ENCODE measurements around the gene TRIM15. TPM values are rescaled to one million over a fixed set of nuclear protein-coding genes. Genes with fewer than 3 reads are reported as not detected.

Gene TRIM15
- total and polyA plus RNA-seq, 10 donors, result 0.13 to 0.29 TPM; not detected in 8

DNA sequence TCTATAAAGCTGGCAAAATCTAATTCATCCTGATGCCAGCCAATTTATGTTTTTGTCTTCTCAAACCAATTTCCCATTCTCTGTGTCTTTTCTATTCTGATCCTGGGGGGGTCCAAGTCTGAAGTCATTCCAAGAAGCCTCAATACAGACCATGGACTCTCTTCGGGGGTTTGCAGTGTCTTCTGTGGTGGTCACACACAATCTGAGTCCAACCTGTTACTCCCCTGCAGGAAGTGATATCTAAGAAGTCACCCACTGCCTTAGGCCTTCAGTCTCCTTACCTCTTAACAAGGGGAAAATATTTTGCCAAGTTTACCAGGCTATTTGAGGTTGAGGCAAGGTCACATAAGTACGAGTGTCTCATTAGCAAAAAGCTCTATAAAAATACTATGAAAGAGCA lies 48.0 kb downstream of the TRIM15 start:
- no peak for DNase-seq
- Histone ChIP-seq H3K27me3 (replicated peaks in 1 of 7) (no peaks in the 10 kb centered on the region), H3K9me3 (no peaks in the 10 kb centered on the region), H3K4me3 (peak overlapping the region in 4 of 8 donors; percentile 75 to 86 (median 83)), H3K36me3 (peaks cover 0 to 9% (median 0%) of the 10 kb centered on the region in 6 donors), H3K27ac (no peak overlapping the region), H3K4me1 (peaks cover 31 to 81% (median 68%) of the 10 kb centered on the region in 6 donors)
- intact Hi-C loops (cut with DNase I; ENCODE audit: low total_unique reads), result no loop called here
- 52 to 78% (median 67%) methylated on average over 2 of the region's 2 CpGs for WGBS, 5 donors
- TF ChIP-seq, protein P1, sequence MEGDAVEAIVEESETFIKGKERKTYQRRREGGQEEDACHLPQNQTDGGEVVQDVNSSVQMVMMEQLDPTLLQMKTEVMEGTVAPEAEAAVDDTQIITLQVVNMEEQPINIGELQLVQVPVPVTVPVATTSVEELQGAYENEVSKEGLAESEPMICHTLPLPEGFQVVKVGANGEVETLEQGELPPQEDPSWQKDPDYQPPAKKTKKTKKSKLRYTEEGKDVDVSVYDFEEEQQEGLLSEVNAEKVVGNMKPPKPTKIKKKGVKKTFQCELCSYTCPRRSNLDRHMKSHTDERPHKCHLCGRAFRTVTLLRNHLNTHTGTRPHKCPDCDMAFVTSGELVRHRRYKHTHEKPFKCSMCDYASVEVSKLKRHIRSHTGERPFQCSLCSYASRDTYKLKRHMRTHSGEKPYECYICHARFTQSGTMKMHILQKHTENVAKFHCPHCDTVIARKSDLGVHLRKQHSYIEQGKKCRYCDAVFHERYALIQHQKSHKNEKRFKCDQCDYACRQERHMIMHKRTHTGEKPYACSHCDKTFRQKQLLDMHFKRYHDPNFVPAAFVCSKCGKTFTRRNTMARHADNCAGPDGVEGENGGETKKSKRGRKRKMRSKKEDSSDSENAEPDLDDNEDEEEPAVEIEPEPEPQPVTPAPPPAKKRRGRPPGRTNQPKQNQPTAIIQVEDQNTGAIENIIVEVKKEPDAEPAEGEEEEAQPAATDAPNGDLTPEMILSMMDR (IDR thresholded peaks at IDR 0.05 in 8 of 11, conservative IDR thresholded peaks at IDR 0.05 in 3 of 11), result no peak
- TF ChIP-seq POLR2AphosphoS5 (IDR thresholded peaks at IDR 0.05), result no peak

DNA sequence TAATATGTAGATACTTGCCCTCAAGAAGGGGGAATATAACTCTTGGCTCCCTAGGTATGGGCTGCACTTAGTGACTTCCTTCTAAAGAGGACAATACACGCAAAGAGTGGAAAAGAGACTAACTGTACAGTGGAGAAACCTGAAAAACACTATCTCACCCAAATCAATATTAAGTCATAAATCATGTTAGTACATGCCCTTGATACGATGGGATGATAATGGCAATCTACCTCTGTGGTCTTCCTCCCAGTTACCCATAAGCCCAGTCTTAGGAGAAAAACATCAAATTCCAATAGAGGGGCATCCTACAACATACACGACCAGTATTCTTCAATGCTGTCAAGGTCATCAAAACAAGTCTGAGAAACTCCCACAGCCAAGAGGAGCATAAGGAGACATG lies 48.6 kb downstream of the TRIM15 start:
- Histone ChIP-seq H3K9me3 (no peaks in the 10 kb centered on the region), H3K27me3 (replicated peaks in 1 of 7) (no peaks in the 10 kb centered on the region), H3K4me3 (peak overlapping the region in 6 of 8 donors; percentile 64 to 86 (median 83)), H3K4me1 (peaks cover 29 to 75% (median 64%) of the 10 kb centered on the region in 6 donors), H3K36me3 (peaks cover 0 to 9% (median 0%) of the 10 kb centered on the region in 6 donors), H3K27ac (peak overlapping the region in 2 of 8 donors; percentile 100)
- 24 to 57% (median 51%) methylated on average over 3 of the region's 3 CpGs for WGBS, 5 donors
- intact Hi-C loops (cut with DNase I; ENCODE audit: low total_unique reads), result no loop called here
- no peak for DNase-seq
- TF ChIP-seq POLR2A (IDR thresholded peaks at IDR 0.05), result no peak
- TF ChIP-seq, protein P1 (IDR thresholded peaks at IDR 0.05 in 8 of 11, conservative IDR thresholded peaks at IDR 0.05 in 3 of 11), result no peak
- TF ChIP-seq POLR2AphosphoS5 (IDR thresholded peaks at IDR 0.05), result no peak

DNA sequence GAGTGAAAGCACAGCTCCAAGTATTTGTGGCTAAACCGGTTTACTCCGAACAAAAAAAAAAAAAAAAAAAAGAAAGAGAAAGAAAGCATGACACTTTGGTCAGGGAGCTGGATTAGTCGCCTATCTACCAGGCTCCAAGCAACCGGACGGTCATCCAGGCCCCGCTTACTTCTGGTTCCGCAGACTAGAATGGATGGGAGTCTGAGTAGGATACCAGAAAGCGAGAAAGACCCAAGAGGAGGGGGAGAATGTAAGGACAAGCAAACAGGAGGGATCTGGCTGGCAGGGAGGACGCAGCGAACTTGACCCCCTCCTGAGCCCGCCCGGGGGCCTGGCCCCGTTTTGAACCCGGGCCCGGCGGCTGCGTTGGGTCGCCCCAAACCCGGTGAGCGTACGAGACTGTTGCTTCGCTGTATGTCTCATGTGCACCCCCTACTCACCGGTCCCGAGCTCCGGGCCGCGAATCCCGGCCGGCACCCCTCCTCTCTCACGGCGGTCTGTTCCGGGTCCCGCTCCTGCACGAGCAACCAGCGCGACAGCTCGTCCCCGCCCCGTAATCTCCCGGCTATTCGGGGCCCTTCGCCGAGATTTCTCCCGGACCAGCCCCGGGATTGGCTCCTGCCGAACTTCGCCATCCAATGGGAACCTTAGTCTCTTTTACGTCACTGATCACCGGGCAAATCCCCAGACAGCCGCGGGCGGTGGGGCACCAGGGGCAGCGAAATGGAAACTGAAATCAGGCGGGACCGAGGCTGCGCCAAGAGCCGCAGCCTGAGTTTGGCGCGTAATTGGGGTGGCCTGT lies 49.7 kb downstream of the TRIM15 start, which contains the start of gene TRIM26:
TRIM26 (minus strand) TSS at position 542 of the 802 bp plus-strand sequence. CDS start 14,303 bp downstream, outside the sequence.
- intact Hi-C loops (cut with DNase I; ENCODE audit: low total_unique reads), result no loop called here
- Histone ChIP-seq H3K27ac (peak within 1 kb of the TSS; percentile 97 to 100 (median 98)), H3K9me3 (no peaks in the 10 kb centered on the region), H3K4me3 (peak within 1 kb of the TSS; percentile 64 to 86 (median 82)), H3K36me3 (peaks cover 0 to 9% (median 0%) of the 10 kb centered on the region in 6 donors), H3K4me1 (peaks cover 21 to 64% (median 52%) of the 10 kb centered on the region in 6 donors), H3K27me3 (replicated peaks in 1 of 7) (no peaks in the 10 kb centered on the region)
- WGBS, 5 donors, result 0% methylated on average over 24 to 59 of the region's 59 CpGs
- peak; percentile 99 for DNase-seq
- TF ChIP-seq POLR2A (IDR thresholded peaks at IDR 0.05) (peak; percentile 46 to 93 (median 86)), POLR2AphosphoS5 (IDR thresholded peaks at IDR 0.05) (peak; percentile 99)
- TF ChIP-seq, protein P1 (IDR thresholded peaks at IDR 0.05 in 8 of 11, conservative IDR thresholded peaks at IDR 0.05 in 3 of 11), result no peak

DNA sequence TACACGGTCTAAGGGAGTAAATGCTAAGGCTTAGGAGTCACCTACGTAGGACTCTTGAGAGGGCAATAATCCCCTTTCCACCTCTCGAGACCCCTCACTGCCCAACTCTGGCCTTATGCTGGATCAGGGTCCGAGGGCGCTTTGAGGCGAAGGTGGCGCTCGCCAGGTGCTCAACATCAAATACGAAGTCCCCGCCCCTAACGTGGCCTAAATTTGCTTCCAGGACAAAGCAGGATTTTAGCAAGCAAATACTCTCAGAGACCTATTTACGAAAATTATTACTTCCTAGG lies 50.3 kb downstream of the TRIM15 start:
- TF ChIP-seq, protein P1 (IDR thresholded peaks at IDR 0.05 in 8 of 11, conservative IDR thresholded peaks at IDR 0.05 in 3 of 11), result no peak
- TF ChIP-seq POLR2AphosphoS5 (IDR thresholded peaks at IDR 0.05) (no peak), POLR2A (IDR thresholded peaks at IDR 0.05) (no peak)
- no peaks in the 10 kb centered on the region for H3K27me3 ChIP-seq (replicated peaks in 1 of 7)
- H3K36me3 ChIP-seq, result peaks cover 0 to 9% (median 0%) of the 10 kb centered on the region in 6 donors
- peak overlapping the region; percentile 64 to 86 (median 82) for H3K4me3 ChIP-seq
- 0 to 1% (median 0%) methylated on average over 12 of the region's 12 CpGs for WGBS, 5 donors
- H3K4me1 ChIP-seq, result peaks cover 21 to 58% (median 48%) of the 10 kb centered on the region in 6 donors
- intact Hi-C loops (cut with DNase I; ENCODE audit: low total_unique reads), result no loop called here
- DNase-seq, result no peak
- peak overlapping the region; percentile 97 to 100 (median 98) for H3K27ac ChIP-seq
- H3K9me3 ChIP-seq, result no peaks in the 10 kb centered on the region
